Osteoblast (primary cell): Measurements from ENCODE around the gene CFAP210. TPM values are rescaled to one million over a fixed set of nuclear protein-coding genes. Genes with fewer than 3 reads are reported as not detected.

Experiments used
- DNase-seq: peaks from one replicate; pipeline ENCODE4 v3.0.0; 2011; ENCODE audit warnings: low spot score, mixed read lengths; ENCODE audit not compliant: insufficient read length; ENCODE audit errors: missing footprints
- H2AFZ ChIP-seq: 2 replicates; pipeline ENCODE4 v1.6.0; 2011; ENCODE audit warnings: mild to moderate bottlenecking, low read length
- H3K27ac ChIP-seq: 2 replicates; pipeline ENCODE4 v1.5.1; 2011; ENCODE audit warnings: mild to moderate bottlenecking, low read depth, low read length, moderate library complexity
- H3K27me3 ChIP-seq: 2 replicates; pipeline ENCODE4 v1.6.0; 2012; ENCODE audit warnings: mild to moderate bottlenecking, control low read depth, inconsistent platforms, low read length, moderate library complexity; ENCODE audit not compliant: insufficient read depth
- H3K36me3 ChIP-seq: 2 replicates; pipeline ENCODE4 v1.5.1; 2011; ENCODE audit warnings: mild to moderate bottlenecking, low read length, control low read depth, moderate library complexity; ENCODE audit not compliant: insufficient read depth
- H3K4me1 ChIP-seq: 2 replicates; pipeline ENCODE4 v1.5.1; 2011; ENCODE audit warnings: mild to moderate bottlenecking, low read length, control low read depth, moderate library complexity; ENCODE audit not compliant: insufficient read depth
- H3K4me2 ChIP-seq: 2 replicates; pipeline ENCODE4 v1.6.0; 2011; ENCODE audit warnings: mild to moderate bottlenecking, low read length; ENCODE audit not compliant: insufficient read depth
- H3K4me3 ChIP-seq: fragments of 200-600 bp; sonication (generic); 3 replicates; pipeline ENCODE4 v1.5.1; 2012; ENCODE audit warnings: mild to moderate bottlenecking, low read length, inconsistent platforms; ENCODE audit not compliant: insufficient read depth
- H3K79me2 ChIP-seq: 2 replicates; pipeline ENCODE4 v1.6.0; 2012; ENCODE audit warnings: mild to moderate bottlenecking, low read length, control low read depth, inconsistent platforms; ENCODE audit not compliant: insufficient read depth
- H3K9me3 ChIP-seq: 2 replicates; pipeline ENCODE4 v1.5.1; 2011; ENCODE audit warnings: low read depth, low read length, control low read depth
- H4K20me1 ChIP-seq: 2 replicates; pipeline ENCODE4 v1.6.0; 2012; ENCODE audit warnings: mild to moderate bottlenecking, low read length, control low read depth; ENCODE audit not compliant: insufficient read depth
- CTCF ChIP-seq: IDR thresholded peaks from 2 replicates; pipeline ENCODE4 v1.5.1; 2011; ENCODE audit warnings: mild to moderate bottlenecking, low read depth, low read length, moderate library complexity; ENCODE audit errors: extremely low read depth
- total RNA-seq: library from RNA; depleted of rRNA; stranded (reverse); fragments of >200 nt; gene quantifications from 2 replicates; pipeline ENCODE4 v1.2.3, GENCODE V29; 2012

The CFAP210 gene
- total RNA-seq, 1 donor: 0.36 TPM

DNA sequence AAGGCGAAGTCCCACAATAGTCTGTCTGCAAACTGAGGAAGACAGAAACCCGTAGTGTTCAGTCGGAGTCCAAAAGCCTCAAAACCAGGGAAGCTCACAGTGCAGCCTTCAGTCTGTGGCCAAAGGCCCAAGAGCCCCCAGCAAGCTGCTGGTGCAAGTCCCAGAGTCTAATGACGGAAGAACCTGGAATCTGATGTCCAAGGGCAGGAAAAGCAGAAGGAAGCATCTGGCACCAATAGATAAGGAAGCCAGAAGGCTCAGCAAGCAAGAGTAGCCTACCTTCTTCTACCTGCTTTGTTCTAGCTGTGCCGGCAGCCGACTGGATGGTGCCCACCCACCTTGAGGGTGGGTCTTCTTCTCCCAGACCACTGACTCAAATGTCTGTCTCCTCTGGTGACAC is 21.8 kb downstream of the CFAP210 start:
- no peaks in the 10 kb centered on the region for H3K79me2 ChIP-seq
- H3K4me1 ChIP-seq: no peaks in the 10 kb centered on the region
- no peaks in the 10 kb centered on the region for H3K27me3 ChIP-seq
- H3K27ac ChIP-seq: no peak overlapping the region
- no peaks in the 10 kb centered on the region for H4K20me1 ChIP-seq
- H3K4me3 ChIP-seq: no peak overlapping the region
- H3K9me3 ChIP-seq: no peaks in the 10 kb centered on the region
- no peak overlapping the region for H3K4me2 ChIP-seq
- no peak for DNase-seq
- no peaks in the 10 kb centered on the region for H3K36me3 ChIP-seq
- H2AFZ ChIP-seq: no peak overlapping the region
- TF ChIP-seq CTCF: no peak

- TF ChIP-seq CTCF: no peak
- Histone ChIP-seq H3K9me3 (no peaks in the 10 kb centered on the region), H3K4me3 (no peak overlapping the region), H4K20me1 (no peaks in the 10 kb centered on the region), H3K4me1 (no peaks in the 10 kb centered on the region), H3K36me3 (no peaks in the 10 kb centered on the region), H2AFZ (no peak overlapping the region), H3K79me2 (no peaks in the 10 kb centered on the region), H3K4me2 (no peak overlapping the region), H3K27ac (no peak overlapping the region), H3K27me3 (no peaks in the 10 kb centered on the region)
- DNase-seq: no peak
Measured at GRCh38 chr2:169670937-169671336, 23.3 kb downstream of the CFAP210 start.

GRCh38 chr2:169670215-169670651 is 24.0 kb downstream of the CFAP210 start:
- Histone ChIP-seq H3K79me2 (no peaks in the 10 kb centered on the region), H3K4me1 (no peaks in the 10 kb centered on the region), H3K4me3 (no peak overlapping the region), H3K27me3 (no peaks in the 10 kb centered on the region), H3K36me3 (no peaks in the 10 kb centered on the region), H4K20me1 (no peaks in the 10 kb centered on the region), H3K27ac (no peak overlapping the region), H2AFZ (no peak overlapping the region), H3K4me2 (no peak overlapping the region), H3K9me3 (no peaks in the 10 kb centered on the region)
- DNase-seq: peak; percentile 13
- TF ChIP-seq CTCF: no peak

DNA sequence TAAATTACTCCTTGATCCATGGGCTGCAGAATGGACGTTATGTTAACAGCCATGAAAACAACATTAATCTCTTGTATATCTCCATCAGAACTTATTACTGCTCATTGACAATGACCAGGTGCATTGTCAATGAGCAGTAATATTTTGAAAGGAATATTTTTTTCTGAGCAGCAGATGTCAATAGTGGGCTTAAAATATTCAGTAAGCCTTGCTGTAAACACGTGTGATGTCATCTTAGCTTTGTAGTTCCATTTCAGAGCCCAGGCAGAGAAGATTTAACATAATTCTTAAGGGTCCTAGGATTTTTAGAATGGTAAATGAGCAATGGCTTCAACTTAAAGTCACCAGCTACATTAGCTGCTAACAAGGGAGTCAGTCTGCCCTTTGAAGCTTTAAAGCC is 26.6 kb downstream of the CFAP210 start:
- Histone ChIP-seq H3K36me3 (no peaks in the 10 kb centered on the region), H3K27me3 (no peaks in the 10 kb centered on the region), H3K4me2 (no peak overlapping the region), H2AFZ (no peak overlapping the region), H3K4me1 (no peaks in the 10 kb centered on the region), H4K20me1 (no peaks in the 10 kb centered on the region), H3K4me3 (no peak overlapping the region), H3K9me3 (no peaks in the 10 kb centered on the region), H3K79me2 (no peaks in the 10 kb centered on the region), H3K27ac (no peak overlapping the region)
- no peak for TF ChIP-seq CTCF
- DNase-seq: no peak
